Right kidney (tissue), 1 donor: ENCODE measurements around the gene ITPRIP.

Experiments
- DNase-seq: peaks from one replicate; pipeline ENCODE4 v3.0.0-alpha.2; 2016

The ITPRIP gene

GRCh38 chr10:104307576-104308438 lies 30.5 kb downstream of the ITPRIP start:
- no peak for DNase-seq

GRCh38 chr10:104306897-104307296 lies 31.4 kb downstream of the ITPRIP start:
- no peak for DNase-seq

- no peak for DNase-seq
Observed at GRCh38 chr10:104304927-104305326, 33.3 kb downstream of the ITPRIP start.

DNA sequence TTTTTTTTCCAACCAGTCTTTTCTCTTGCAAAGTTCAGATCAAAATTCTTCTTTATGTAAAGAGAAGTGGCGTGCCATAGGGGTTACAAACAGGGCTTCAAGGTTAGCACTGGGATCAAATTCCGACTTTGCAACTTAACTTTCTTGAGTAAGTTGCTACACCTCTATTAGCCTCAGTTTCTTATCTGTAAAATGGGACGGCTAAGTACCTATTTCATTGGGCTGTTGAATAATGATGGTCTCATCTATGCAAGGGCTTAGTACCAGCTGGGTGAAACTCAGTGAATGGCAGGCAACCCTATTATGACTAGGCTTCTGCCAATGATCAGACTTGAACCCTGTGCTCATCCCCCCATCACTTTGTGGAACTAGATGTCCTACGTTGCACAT lies 33.9 kb downstream of the ITPRIP start:
- no peak for DNase-seq

- no peak for DNase-seq
Observed at GRCh38 chr10:104303594-104304355, 34.5 kb downstream of the ITPRIP start.

DNA sequence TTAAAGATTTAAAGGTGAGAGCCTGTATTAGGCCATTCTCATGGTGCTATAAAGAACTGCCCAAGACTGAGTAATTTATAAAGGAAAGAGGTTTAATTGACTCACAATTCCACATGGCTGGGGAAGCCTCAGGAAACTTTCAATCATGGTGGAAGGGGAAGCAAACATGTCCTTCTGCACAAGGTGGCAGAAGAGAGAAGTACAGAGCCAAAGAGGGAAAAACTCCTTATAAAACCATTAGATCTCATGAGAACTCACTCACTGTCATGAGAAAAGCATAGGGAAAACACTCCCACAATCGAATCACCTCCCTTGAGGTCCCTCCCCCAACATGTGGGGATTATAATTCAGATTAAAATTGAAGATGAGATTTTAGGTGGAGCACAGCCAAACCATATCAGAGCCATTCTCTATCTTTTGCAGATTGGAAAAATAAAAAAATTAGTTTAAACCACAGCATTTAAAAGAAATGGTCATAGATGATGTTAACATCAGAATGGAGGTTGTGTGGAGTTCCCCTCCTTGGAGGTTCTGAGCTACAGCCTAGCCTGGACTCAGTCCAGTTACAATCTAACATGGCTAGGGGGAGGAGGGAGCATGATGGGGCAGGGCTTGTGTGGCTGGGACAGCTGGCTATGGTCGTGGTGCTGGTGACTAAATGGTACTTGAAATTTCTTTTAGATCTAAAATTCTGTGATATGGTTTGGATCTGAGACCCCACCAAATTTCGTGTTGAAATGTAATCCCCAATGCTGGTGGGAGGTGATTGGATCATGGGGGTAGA lies 36.2 kb downstream of the ITPRIP start:
- no peak for DNase-seq

- DNase-seq, result no peak
Observed at GRCh38 chr10:104300736-104301292, 37.5 kb downstream of the ITPRIP start.

GRCh38 chr10:104300002-104300735 lies 38.1 kb downstream of the ITPRIP start:
- no peak for DNase-seq

GRCh38 chr10:104299031-104299904 lies 39.0 kb downstream of the ITPRIP start:
- DNase-seq, result no peak

GRCh38 chr10:104297697-104298660 lies 40.3 kb downstream of the ITPRIP start:
- no peak for DNase-seq

DNA sequence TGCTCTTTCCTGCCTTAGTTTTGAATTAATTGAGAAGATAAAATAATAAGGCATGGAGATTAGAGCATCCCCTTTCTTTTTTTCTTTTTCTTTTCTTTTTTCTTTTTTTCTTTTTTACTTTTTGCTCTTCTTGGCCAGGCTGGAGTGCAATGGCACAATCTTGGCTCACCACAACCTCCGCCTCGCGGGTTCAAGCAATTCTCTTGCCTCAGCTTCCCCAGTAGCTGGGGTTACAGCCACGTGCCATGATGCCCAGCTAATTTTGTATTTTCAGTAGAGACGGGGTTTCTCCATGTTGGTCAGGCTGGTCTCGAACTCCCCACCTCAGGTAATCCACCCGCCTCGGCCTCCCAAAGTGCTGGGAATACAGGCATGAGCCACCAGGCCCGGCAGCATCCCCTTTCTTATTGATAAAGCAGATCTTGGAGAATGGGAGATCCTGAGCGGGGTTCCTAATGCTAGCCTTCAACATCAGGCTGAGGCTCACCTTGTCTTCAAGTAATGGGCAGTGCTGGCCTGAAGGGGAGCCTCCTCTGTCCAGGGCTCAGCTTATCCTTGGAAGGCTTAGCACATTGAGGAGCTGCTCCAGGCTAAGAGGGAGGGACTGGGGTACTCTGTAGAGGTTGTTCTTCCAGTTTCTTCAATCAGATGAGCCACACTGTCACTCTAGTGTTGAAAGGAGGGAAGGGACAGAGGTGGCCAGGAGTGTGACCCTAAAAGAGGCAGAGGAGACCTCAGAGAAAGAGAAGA lies 41.4 kb downstream of the ITPRIP start:
- DNase-seq, result no peak

GRCh38 chr10:104293781-104294321 lies 44.4 kb downstream of the ITPRIP start:
- DNase-seq, result no peak

GRCh38 chr10:104293011-104293410 lies 45.3 kb downstream of the ITPRIP start:
- no peak for DNase-seq

GRCh38 chr10:104291439-104291951 lies 46.8 kb downstream of the ITPRIP start:
- peak; percentile 73 for DNase-seq

GRCh38 chr10:104288355-104288754 lies 49.9 kb downstream of the ITPRIP start:
- no peak for DNase-seq

- no peak for DNase-seq
Observed at GRCh38 chr10:104286939-104287338, 51.3 kb downstream of the ITPRIP start.

DNA sequence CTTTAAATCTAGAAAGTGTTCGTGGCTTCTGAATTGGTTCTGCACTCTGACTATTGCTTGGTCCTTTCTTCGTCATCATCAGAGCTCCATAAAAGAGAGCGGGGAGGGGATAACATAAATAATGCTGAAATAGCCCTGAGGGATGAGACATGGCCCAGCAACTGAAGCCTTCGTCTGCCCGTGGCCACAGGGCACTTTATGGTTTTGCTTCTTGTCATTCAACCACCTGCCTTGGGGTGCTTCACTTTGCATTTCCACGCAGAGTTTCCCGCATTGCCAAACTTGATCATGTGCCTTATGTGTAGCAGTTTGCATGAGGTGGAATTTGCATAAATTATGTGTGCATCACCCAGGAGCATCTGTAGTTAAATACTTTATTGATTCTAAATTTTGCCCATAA lies 53.4 kb downstream of the ITPRIP start:
- DNase-seq, result no peak

DNA sequence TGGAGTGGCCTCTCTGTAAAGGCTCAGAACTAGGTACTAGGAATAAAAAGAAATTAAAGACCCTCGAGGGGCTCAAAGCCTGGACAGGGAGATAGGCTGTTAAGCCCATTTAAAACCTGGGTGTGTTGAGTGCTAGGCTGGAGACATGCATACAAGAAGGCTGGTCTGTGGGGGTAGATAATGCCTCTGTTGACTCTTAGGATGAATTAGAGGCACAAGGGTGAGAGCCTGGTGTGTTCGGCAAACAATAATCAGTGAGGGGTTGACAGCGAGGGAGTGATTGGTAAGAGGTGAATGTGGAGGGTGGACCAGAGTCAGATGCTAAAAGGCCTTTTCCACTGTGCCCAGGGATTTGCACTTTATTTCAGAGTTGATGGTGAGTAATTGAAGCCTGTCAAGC lies 56.6 kb downstream of the ITPRIP start:
- no peak for DNase-seq
